ENCODE results near the gene C13orf46. TPM values are rescaled to one million over a fixed set of nuclear protein-coding genes. Genes with fewer than 3 reads are reported as not detected.

Gene C13orf46
- total and polyA plus RNA-seq, 2 of the 8 experiments (the other 6 are each of a cell fraction or from before 2014, with no cell fraction given), result 0.23 to 0.28 TPM

DNA sequence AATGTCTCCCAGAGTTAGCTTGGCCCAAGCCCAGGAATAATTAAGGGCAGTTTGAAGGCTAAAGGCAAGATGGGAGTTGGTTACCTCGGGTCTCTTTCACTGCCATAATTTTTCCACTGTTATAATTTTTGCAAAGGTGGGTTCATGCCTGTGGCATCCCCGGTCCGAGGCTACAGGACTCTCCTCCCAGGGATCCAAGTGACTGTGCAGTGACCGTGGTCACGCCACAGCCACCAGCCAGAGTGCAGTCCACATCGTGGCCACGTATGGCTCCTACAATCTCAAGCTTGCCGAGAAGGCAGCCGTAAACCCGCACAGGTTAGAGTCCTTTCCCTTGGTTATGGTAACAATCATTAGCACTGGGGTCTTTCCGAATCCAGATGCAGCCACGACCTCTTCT is 36.8 kb downstream of the C13orf46 start (continued):
- TF ChIP-seq, protein P1, sequence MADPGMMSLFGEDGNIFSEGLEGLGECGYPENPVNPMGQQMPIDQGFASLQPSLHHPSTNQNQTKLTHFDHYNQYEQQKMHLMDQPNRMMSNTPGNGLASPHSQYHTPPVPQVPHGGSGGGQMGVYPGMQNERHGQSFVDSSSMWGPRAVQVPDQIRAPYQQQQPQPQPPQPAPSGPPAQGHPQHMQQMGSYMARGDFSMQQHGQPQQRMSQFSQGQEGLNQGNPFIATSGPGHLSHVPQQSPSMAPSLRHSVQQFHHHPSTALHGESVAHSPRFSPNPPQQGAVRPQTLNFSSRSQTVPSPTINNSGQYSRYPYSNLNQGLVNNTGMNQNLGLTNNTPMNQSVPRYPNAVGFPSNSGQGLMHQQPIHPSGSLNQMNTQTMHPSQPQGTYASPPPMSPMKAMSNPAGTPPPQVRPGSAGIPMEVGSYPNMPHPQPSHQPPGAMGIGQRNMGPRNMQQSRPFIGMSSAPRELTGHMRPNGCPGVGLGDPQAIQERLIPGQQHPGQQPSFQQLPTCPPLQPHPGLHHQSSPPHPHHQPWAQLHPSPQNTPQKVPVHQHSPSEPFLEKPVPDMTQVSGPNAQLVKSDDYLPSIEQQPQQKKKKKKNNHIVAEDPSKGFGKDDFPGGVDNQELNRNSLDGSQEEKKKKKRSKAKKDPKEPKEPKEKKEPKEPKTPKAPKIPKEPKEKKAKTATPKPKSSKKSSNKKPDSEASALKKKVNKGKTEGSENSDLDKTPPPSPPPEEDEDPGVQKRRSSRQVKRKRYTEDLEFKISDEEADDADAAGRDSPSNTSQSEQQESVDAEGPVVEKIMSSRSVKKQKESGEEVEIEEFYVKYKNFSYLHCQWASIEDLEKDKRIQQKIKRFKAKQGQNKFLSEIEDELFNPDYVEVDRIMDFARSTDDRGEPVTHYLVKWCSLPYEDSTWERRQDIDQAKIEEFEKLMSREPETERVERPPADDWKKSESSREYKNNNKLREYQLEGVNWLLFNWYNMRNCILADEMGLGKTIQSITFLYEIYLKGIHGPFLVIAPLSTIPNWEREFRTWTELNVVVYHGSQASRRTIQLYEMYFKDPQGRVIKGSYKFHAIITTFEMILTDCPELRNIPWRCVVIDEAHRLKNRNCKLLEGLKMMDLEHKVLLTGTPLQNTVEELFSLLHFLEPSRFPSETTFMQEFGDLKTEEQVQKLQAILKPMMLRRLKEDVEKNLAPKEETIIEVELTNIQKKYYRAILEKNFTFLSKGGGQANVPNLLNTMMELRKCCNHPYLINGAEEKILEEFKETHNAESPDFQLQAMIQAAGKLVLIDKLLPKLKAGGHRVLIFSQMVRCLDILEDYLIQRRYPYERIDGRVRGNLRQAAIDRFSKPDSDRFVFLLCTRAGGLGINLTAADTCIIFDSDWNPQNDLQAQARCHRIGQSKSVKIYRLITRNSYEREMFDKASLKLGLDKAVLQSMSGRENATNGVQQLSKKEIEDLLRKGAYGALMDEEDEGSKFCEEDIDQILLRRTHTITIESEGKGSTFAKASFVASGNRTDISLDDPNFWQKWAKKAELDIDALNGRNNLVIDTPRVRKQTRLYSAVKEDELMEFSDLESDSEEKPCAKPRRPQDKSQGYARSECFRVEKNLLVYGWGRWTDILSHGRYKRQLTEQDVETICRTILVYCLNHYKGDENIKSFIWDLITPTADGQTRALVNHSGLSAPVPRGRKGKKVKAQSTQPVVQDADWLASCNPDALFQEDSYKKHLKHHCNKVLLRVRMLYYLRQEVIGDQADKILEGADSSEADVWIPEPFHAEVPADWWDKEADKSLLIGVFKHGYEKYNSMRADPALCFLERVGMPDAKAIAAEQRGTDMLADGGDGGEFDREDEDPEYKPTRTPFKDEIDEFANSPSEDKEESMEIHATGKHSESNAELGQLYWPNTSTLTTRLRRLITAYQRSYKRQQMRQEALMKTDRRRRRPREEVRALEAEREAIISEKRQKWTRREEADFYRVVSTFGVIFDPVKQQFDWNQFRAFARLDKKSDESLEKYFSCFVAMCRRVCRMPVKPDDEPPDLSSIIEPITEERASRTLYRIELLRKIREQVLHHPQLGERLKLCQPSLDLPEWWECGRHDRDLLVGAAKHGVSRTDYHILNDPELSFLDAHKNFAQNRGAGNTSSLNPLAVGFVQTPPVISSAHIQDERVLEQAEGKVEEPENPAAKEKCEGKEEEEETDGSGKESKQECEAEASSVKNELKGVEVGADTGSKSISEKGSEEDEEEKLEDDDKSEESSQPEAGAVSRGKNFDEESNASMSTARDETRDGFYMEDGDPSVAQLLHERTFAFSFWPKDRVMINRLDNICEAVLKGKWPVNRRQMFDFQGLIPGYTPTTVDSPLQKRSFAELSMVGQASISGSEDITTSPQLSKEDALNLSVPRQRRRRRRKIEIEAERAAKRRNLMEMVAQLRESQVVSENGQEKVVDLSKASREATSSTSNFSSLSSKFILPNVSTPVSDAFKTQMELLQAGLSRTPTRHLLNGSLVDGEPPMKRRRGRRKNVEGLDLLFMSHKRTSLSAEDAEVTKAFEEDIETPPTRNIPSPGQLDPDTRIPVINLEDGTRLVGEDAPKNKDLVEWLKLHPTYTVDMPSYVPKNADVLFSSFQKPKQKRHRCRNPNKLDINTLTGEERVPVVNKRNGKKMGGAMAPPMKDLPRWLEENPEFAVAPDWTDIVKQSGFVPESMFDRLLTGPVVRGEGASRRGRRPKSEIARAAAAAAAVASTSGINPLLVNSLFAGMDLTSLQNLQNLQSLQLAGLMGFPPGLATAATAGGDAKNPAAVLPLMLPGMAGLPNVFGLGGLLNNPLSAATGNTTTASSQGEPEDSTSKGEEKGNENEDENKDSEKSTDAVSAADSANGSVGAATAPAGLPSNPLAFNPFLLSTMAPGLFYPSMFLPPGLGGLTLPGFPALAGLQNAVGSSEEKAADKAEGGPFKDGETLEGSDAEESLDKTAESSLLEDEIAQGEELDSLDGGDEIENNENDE (IDR thresholded peaks at IDR 0.05; ENCODE audit: insufficient replicate concordance, low read length), result no peak
- TF ChIP-seq EZH2 (IDR thresholded peaks at IDR 0.05; ENCODE audit: low read depth, low read length, severe bottlenecking) (no peak), SIX5 (IDR thresholded peaks at IDR 0.05; ENCODE audit: low read depth, low read length) (no peak), BACH1 (IDR thresholded peaks at IDR 0.05; ENCODE audit: low read length) (no peak), HDAC2 (IDR thresholded peaks at IDR 0.05; ENCODE audit: borderline replicate concordance in 1 of 2, low read depth in 2 of 2, low read length in 2 of 2) (no peak)

Measured in H1 (cell line).